Spinal cord (tissue), 10 donors: ENCODE data around the gene DPYSL5. TPM values are rescaled to one million over a fixed set of nuclear protein-coding genes. Genes with fewer than 3 reads are reported as not detected.

Experiments used
- DNase-seq, 6 donors: peaks; one replicate each; pipeline versions ENCODE4 v3.0.0 to v3.0.0-alpha.2; 2013 to 2015; ENCODE audit warnings: low spot score in 6 of 6, low read depth in 4 of 6
- H3K27ac ChIP-seq: one replicate; pipeline ENCODE4 v1.5.1; 2013; ENCODE audit warnings: low read depth, low read length, control low read depth
- H3K27me3 ChIP-seq: one replicate; pipeline ENCODE4 v1.6.1; 2013; ENCODE audit warnings: low read length; ENCODE audit not compliant: control insufficient read depth, insufficient read depth
- H3K36me3 ChIP-seq: one replicate; pipeline ENCODE4 v1.6.1; 2013; ENCODE audit warnings: low read length; ENCODE audit not compliant: control insufficient read depth, insufficient read depth
- H3K4me1 ChIP-seq: one replicate; pipeline ENCODE4 v1.6.1; 2013; ENCODE audit warnings: low read length; ENCODE audit not compliant: control insufficient read depth, insufficient read depth
- H3K4me3 ChIP-seq: one replicate; pipeline ENCODE4 v1.5.1; 2013; ENCODE audit warnings: low read depth, low read length, control low read depth
- H3K9me3 ChIP-seq: one replicate; pipeline ENCODE4 v1.6.1; 2013; ENCODE audit warnings: low read length; ENCODE audit not compliant: control insufficient read depth, insufficient read depth
- WGBS: methylation state at CpG from one replicate; pipeline ENCODE4 v1.1.5; 2013; ENCODE audit warnings: missing lambda C conversion rate; ENCODE audit not compliant: insufficient coverage; 5-methylcytosine and 5-hydroxymethylcytosine counted together
- polyA plus RNA-seq, 2 donors: library from polyadenylated mRNA; unstranded; fragments of 120-200 nt; gene quantifications; one replicate each; pipeline ENCODE4 v1.2.1, GENCODE V29; 2013; ENCODE audit not compliant: insufficient read length in 2 of 2
- total RNA-seq, 2 donors: library from RNA; depleted of rRNA in 1 of 2; stranded (reverse); fragments of 120-200 nt in 1 of 2; fragments of >200 nt in 1 of 2; gene quantifications; one replicate each; pipeline versions ENCODE4 v1.2.3 to v1.2.4, GENCODE V29; 2013 to 2014
- donor health status: healthy.

Gene DPYSL5
- total and polyA plus RNA-seq, 4 donors = 30.6 to 226 (median 141) TPM

DNA sequence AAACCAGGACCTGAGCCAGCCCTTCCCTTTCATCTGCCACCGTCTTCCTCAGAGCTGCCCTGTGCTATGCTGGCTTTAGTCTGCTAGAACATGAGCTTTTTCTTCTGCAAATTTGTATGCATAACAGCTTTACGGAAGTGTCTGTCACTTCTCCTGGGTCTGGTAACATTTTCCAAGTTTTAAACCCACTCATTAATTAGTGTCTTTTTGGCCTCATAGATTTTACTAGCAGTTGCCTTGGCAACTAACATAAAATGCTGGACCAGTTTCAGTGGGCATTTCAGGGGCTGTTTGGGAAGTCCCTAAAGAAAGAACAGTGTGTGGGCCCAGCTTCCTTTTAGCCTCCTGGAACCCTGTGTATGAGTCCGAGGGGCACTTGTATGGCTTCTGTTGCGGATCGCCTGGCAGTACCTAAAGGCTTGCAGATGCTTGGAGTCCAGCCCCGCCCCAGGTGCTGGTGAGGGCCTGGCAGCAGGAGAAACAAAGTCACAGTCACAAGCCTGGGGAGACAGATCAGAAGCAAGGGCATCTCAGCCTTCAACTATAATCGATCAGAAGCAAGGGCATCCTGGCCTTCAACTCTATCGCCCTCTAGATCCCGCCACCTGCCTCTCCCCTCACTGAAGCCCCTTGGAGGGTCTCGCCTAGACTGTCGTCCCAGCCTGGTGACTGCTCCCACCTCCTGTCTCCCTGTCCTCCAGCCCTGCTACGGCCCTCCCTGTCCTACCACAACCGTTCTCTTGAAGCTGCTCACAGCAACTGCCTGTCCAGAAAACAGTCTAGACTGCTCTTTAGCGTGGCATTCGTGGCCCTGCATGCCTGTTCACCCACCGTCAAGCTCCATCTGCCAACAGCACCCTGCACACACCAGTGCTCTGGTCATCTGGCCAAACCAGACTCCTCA is 85.8 kb downstream of the DPYSL5 start:
- H3K36me3 ChIP-seq = peaks cover 58% of the 10 kb centered on the region
- no peak overlapping the region for H3K4me3 ChIP-seq
- no peaks in the 10 kb centered on the region for H3K27me3 ChIP-seq
- WGBS = 58% methylated on average over 15 of the region's 16 CpGs
- peak overlapping the region; percentile 53 for H3K27ac ChIP-seq
- DNase-seq = peak; percentile 31 to 89 (median 45)
- H3K4me1 ChIP-seq = peaks cover 17% of the 10 kb centered on the region
- no peaks in the 10 kb centered on the region for H3K9me3 ChIP-seq

- peaks cover 57% of the 10 kb centered on the region for H3K36me3 ChIP-seq
Measured at GRCh38 chr2:26934335-26934724, 86.4 kb downstream of the DPYSL5 start.

DNA sequence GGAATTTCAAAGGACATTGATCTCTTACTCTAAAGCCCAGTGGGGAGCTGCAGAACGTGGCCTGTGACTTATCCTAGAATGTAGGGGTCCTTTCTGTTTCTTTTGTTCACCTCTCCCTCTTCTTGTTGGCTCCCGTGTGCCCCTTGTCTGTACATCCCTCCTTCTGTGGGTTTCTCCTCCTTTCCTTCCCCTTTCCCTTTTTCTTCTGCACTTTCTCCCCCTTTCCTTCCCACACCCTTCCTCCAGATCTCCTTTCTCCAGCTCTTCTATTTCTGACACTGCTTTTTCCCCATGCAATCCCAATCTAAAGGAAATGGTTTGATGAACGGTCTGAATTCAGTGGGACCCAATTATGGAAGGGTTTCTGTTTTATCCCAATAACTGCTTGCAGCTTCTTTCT is 87.1 kb downstream of the DPYSL5 start:
- H3K27ac ChIP-seq = no peak overlapping the region
- no peaks in the 10 kb centered on the region for H3K27me3 ChIP-seq
- peaks cover 55% of the 10 kb centered on the region for H3K36me3 ChIP-seq
- no peak for DNase-seq
- 52% methylated on average over 2 of the region's 3 CpGs for WGBS
- no peaks in the 10 kb centered on the region for H3K9me3 ChIP-seq
- no peak overlapping the region for H3K4me3 ChIP-seq
- H3K4me1 ChIP-seq = peaks cover 17% of the 10 kb centered on the region

More at GRCh38 chr2:26934335-26934724, 86.4 kb downstream of the DPYSL5 start:
- DNase-seq = no peak
- Histone ChIP-seq H3K9me3 (no peaks in the 10 kb centered on the region), H3K4me3 (no peak overlapping the region), H3K27ac (peak overlapping the region; percentile 53), H3K4me1 (peaks cover 17% of the 10 kb centered on the region), H3K27me3 (no peaks in the 10 kb centered on the region)
- 94% methylated on average over 10 of the region's 10 CpGs for WGBS

DNA sequence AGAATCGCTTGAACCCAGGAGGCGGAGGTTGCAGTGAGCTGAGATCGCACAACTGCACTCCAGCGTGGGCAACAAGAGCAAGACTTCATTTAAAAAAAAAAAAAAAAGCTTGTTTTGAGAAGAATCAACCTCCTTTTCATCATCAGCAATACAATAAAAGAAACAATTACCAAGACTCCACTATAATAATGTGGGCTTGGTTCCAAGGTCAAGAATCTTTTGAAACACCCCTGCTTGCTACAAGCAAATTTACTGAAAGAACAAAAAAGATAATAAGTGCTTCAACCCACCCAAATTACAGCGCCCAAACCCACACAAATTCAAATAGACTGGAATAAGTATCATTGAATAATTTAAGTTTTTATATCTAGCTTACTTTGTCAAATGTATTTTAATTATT is 88.9 kb downstream of the DPYSL5 start:
- peaks cover 57% of the 10 kb centered on the region for H3K36me3 ChIP-seq
- no peak for DNase-seq
- no peaks in the 10 kb centered on the region for H3K27me3 ChIP-seq
- peaks cover 17% of the 10 kb centered on the region for H3K4me1 ChIP-seq
- no peak overlapping the region for H3K27ac ChIP-seq
- H3K4me3 ChIP-seq = no peak overlapping the region
- WGBS = no CpG with 5 or more reads among the region's 5 CpGs
- no peaks in the 10 kb centered on the region for H3K9me3 ChIP-seq

DNA sequence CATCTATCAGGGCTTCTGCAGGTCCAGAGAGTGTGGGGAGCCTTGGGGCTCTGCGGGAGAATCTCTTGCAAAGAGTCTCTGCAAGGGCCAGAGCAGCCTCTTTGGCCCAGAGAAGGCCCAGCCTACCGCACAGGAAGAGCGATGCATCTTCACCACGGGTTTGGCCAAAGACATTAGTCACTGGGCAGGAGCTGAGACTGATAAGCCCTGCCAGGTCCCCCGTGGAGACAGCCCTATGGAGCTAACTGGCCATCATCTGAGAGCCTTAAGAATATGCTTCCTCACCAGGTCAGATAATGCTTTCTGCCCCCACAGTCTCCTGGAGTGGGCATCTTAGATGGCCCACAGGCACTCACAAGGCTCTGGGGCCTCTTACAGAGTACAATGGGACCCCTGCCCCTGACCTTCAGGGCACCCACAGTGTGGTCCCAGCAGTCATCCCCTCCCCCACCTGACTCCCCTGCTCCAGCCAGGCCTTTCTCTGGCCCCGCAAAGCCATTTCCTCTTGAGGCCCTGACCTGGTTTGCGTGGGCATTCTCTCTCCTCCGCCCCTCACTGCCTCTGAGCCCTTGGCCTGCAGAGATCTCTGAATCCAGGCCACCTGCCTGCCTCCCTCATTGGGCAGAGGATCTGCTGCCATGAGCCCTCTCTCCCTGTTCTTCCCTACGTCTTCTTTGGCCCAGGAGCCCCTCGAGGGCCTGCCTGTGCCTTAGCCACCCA is 90.6 kb downstream of the DPYSL5 start:
- 81% methylated on average over 9 of the region's 10 CpGs for WGBS
- no peaks in the 10 kb centered on the region for H3K27me3 ChIP-seq
- no peak for DNase-seq
- H3K9me3 ChIP-seq = no peaks in the 10 kb centered on the region
- no peak overlapping the region for H3K4me3 ChIP-seq
- no peak overlapping the region for H3K27ac ChIP-seq
- H3K36me3 ChIP-seq = peaks cover 66% of the 10 kb centered on the region
- H3K4me1 ChIP-seq = peaks cover 19% of the 10 kb centered on the region

GRCh38 chr2:26940001-26940400 is 92.1 kb downstream of the DPYSL5 start:
- Histone ChIP-seq H3K27me3 (no peaks in the 10 kb centered on the region), H3K36me3 (peaks cover 66% of the 10 kb centered on the region), H3K4me3 (no peak overlapping the region), H3K27ac (no peak overlapping the region), H3K4me1 (peaks cover 8% of the 10 kb centered on the region), H3K9me3 (no peaks in the 10 kb centered on the region)
- DNase-seq = no peak
- 95% methylated on average over 3 of the region's 9 CpGs for WGBS

DNA sequence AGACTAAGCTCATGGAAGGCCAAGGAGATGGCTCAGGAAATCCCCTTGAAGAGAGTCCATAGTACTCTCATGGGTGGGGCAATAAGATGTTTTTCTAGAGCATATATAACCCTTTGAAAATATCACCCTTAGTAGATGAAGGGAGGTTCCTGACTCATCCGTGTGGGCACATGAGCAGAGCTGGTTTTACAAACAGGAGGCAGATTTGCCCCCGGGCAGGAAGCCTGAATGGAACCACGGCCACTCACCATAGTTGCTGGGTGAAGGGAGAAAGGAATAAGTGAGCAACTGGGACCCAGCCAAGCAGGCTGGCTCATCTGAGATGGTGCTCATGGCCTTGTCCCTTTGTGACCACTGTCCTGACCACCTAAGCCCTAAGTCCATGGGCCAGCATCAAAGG is 93.6 kb downstream of the DPYSL5 start:
- no peaks in the 10 kb centered on the region for H3K9me3 ChIP-seq
- DNase-seq = no peak
- WGBS = 85% methylated on average over 2 of the region's 3 CpGs
- peaks cover 8% of the 10 kb centered on the region for H3K4me1 ChIP-seq
- H3K27ac ChIP-seq = no peak overlapping the region
- no peaks in the 10 kb centered on the region for H3K27me3 ChIP-seq
- H3K36me3 ChIP-seq = peaks cover 71% of the 10 kb centered on the region
- no peak overlapping the region for H3K4me3 ChIP-seq

DNA sequence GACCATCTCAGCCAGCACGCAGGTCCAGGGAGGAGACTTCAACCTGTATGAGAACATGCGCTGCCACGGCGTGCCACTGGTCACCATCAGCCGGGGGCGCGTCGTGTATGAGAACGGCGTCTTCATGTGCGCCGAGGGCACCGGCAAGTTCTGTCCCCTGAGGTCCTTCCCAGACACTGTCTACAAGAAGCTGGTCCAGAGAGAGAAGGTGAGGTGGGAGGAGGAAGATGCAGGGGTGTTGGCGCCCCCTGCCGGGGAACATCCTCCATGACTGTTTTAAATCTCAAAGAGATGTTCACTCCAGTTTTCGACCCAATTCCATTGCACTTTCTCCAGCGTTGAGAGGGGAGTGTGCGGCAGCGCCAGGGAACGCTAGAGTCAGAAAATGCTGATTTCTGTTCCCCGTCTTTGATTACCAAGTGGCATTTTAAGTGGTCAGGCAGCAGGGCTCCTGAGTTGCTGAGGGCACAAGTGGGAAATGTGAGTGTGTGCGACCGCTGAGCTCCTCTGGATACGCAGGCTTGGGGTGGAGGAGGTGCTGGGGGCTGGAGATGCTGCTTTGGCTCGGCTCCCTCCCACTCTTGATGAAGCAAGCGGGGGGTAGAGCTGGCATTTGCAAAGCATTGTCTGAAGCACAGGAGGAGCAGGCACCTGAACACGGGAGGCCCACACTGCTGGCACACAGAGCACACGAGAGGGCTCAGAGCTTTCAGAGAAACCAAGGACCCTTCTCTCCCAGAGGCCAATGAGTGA is 94.8 kb downstream of the DPYSL5 start:
- no peak overlapping the region for H3K27ac ChIP-seq
- H3K9me3 ChIP-seq = no peaks in the 10 kb centered on the region
- no peaks in the 10 kb centered on the region for H3K27me3 ChIP-seq
- 42% methylated on average over 25 of the region's 28 CpGs for WGBS
- H3K36me3 ChIP-seq = peaks cover 82% of the 10 kb centered on the region
- H3K4me3 ChIP-seq = no peak overlapping the region
- DNase-seq = peak in 5 of 6 donors; percentile 28 to 90 (median 54)
- peaks cover 20% of the 10 kb centered on the region for H3K4me1 ChIP-seq

DNA sequence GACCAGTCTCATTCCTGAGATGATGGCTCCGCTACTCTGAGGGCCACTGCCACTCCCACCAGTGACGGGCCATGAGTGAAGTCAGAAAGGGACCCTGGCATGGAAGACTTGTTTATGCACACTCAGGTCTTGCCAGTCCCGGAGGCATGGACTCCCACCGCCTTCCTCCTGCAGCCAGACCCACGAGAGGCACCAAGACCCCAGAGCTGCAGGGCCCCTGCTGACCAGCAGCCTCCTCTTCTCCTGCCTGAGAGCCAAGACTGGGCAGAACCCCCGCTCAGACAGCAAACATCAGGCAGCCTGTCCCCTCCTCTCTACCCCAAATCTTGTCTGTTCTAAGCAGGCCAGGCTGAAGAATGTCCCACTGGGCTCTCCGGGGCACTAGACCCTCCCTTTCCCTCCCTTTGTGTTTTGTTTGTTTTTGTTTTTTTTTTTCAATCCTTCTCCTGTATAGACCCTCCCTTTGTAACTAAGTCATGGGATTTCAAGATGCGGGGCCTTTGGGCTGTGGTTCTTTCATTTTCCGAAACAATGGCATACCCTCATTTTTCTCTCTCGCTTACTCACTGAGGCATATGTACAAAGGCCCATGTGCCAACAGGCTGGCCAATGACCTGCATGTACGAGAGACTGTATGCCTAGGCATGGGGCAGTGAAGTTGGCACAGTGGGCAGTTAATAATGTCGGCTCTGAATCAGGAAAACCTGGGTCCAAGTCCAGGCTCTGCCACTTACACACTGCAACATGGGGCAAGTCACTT is 98.2 kb downstream of the DPYSL5 start:
- H3K36me3 ChIP-seq = peaks cover 84% of the 10 kb centered on the region
- DNase-seq = no peak

More for the DNA sequence above, 98.2 kb downstream of the DPYSL5 start:
- Histone ChIP-seq H3K27me3 (no peaks in the 10 kb centered on the region), H3K4me1 (peaks cover 24% of the 10 kb centered on the region), H3K4me3 (no peak overlapping the region), H3K9me3 (no peaks in the 10 kb centered on the region), H3K27ac (no peak overlapping the region)
- 66% methylated on average over 7 of the region's 12 CpGs for WGBS
